A673 (cell line): Measurements from ENCODE around the gene FBLN2. TPM values are rescaled to one million over a fixed set of nuclear protein-coding genes. Genes with fewer than 3 reads are reported as not detected.

Experiments used
- BruUV-seq: library from RNA; stranded (reverse); fragments of 400-500 nt; replicated peaks from 2 replicates; lab custom pipeline; 2021; lab: Mats Ljungman, UMichigan
- CTCF ChIA-PET: fragments of 300-600 bp; sonication (Branson Sonifier 250); formaldehyde crosslinking; loops from one replicate; lab custom pipeline; 2022; ENCODE audit warnings: antibody characterized with exemption; lab: Charles Lee
- POLR2A ChIA-PET: fragments of 300-600 bp; sonication (Branson Sonifier 250); formaldehyde crosslinking; loops from one replicate; lab custom pipeline; 2022; ENCODE audit warnings: antibody characterized with exemption; ENCODE audit not compliant: low non-redundant PET; lab: Charles Lee
- DNase-seq: peaks from one replicate; pipeline ENCODE4 v3.0.0-alpha.2; 2015; ENCODE audit warnings: low spot score
- H3K27ac ChIP-seq: fragments of 200-600 bp; sonication (generic); 2 replicates; pipeline ENCODE4 v1.5.1; 2016; ENCODE audit warnings: mixed run types, low read depth, mild to moderate bottlenecking, mixed read lengths, antibody characterized with exemption, low read length; ENCODE audit not compliant: poor library complexity, severe bottlenecking
- H3K27me3 ChIP-seq: fragments of 200-600 bp; sonication (generic); replicated peaks from 2 replicates; pipeline ENCODE4 v1.6.1; 2017; ENCODE audit warnings: mixed run types, low read depth, mild to moderate bottlenecking, mixed read lengths, antibody characterized with exemption, low read length; ENCODE audit not compliant: insufficient read depth, poor library complexity
- H3K36me3 ChIP-seq: fragments of 200-600 bp; sonication (generic); 2 replicates; pipeline ENCODE4 v1.6.1; 2016; ENCODE audit warnings: mixed run types, mild to moderate bottlenecking, mixed read lengths, antibody characterized with exemption, low read length; ENCODE audit not compliant: insufficient read depth, poor library complexity, severe bottlenecking
- H3K4me1 ChIP-seq: fragments of 200-600 bp; sonication (generic); 2 replicates; pipeline ENCODE4 v1.6.1; 2017; ENCODE audit warnings: mixed run types, mild to moderate bottlenecking, mixed read lengths, antibody characterized with exemption, low read length; ENCODE audit not compliant: insufficient read depth, poor library complexity, severe bottlenecking
- H3K4me3 ChIP-seq: fragments of 200-600 bp; sonication (generic); 2 replicates; pipeline ENCODE4 v1.5.1; 2016; ENCODE audit warnings: low read depth, mixed run types, mild to moderate bottlenecking, mixed read lengths, low read length; ENCODE audit not compliant: poor library complexity, severe bottlenecking
- H3K9me3 ChIP-seq: fragments of 200-600 bp; sonication (generic); 2 replicates; pipeline ENCODE4 v1.6.1; 2016; ENCODE audit warnings: mixed run types, low read depth, mild to moderate bottlenecking, mixed read lengths, antibody characterized with exemption, low read length; ENCODE audit not compliant: poor library complexity, severe bottlenecking
- EZH2 ChIP-seq: fragments of 200-600 bp; sonication (generic); IDR thresholded peaks from 2 replicates; pipeline ENCODE4 v1.6.1; 2017; ENCODE audit warnings: borderline replicate concordance, low read depth, mild to moderate bottlenecking, mixed read lengths, antibody characterized with exemption, low read length; ENCODE audit not compliant: poor library complexity, severe bottlenecking
- intact Hi-C: fragments of 100-400 bp; cut with micrococcal nuclease; formaldehyde crosslinking; loops from one replicate; pipeline ENCODE4 v1.10.0; 2022; ENCODE audit not compliant: unreplicated experiment
- total RNA-seq: library from RNA; stranded (reverse); gene quantifications from 2 replicates; pipeline ENCODE4 v1.2.3, GENCODE V29; 2021
- TF ChIP-seq, protein P1 (sequence below): fragments of 300-800, 200-600 bp; sonication (generic); conservative IDR thresholded peaks from 2 replicates; pipeline ENCODE4 v1.5.1; 2017; ENCODE audit warnings: low read depth, mild to moderate bottlenecking, antibody characterized with exemption, low read length, moderate library complexity, mixed read lengths

The FBLN2 gene
- total RNA-seq, 1 experiment from 2014 or later = 0.71 TPM

DNA sequence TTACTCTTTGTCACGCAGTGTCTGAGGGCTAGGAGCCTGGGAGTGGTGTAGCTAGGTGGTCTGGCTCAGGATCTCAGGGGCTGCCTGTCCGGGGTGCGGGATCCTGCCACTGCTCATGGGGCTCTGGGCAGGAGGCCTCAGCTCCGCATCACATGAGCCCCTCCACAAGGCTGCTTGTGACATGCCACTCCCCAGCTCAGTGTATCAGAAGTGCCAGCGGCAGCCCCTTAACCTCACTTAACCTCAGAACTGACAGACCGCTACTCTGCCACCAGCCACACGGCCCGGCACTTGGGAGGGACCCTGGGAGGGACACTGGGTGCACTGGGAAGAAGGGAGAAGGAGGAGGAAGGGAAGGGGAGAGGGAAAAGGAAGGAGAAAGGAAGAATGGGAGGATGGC lies 87.9 kb downstream of the FBLN2 start:
- Histone ChIP-seq H3K4me3 (no peak overlapping the region), H3K27ac (no peak overlapping the region), H3K27me3 (peaks cover 7% of the 10 kb centered on the region), H3K9me3 (no peaks in the 10 kb centered on the region), H3K4me1 (no peaks in the 10 kb centered on the region), H3K36me3 (no peaks in the 10 kb centered on the region)
- intact Hi-C loops = no loop called here
- ChIA-PET POLR2A (no interaction called here), CTCF (no interaction called here)
- no TSS peak for BruUV-seq
- no peak for TF ChIP-seq EZH2
- TF ChIP-seq, protein P1, sequence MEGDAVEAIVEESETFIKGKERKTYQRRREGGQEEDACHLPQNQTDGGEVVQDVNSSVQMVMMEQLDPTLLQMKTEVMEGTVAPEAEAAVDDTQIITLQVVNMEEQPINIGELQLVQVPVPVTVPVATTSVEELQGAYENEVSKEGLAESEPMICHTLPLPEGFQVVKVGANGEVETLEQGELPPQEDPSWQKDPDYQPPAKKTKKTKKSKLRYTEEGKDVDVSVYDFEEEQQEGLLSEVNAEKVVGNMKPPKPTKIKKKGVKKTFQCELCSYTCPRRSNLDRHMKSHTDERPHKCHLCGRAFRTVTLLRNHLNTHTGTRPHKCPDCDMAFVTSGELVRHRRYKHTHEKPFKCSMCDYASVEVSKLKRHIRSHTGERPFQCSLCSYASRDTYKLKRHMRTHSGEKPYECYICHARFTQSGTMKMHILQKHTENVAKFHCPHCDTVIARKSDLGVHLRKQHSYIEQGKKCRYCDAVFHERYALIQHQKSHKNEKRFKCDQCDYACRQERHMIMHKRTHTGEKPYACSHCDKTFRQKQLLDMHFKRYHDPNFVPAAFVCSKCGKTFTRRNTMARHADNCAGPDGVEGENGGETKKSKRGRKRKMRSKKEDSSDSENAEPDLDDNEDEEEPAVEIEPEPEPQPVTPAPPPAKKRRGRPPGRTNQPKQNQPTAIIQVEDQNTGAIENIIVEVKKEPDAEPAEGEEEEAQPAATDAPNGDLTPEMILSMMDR = no peak
- no peak for DNase-seq

DNA sequence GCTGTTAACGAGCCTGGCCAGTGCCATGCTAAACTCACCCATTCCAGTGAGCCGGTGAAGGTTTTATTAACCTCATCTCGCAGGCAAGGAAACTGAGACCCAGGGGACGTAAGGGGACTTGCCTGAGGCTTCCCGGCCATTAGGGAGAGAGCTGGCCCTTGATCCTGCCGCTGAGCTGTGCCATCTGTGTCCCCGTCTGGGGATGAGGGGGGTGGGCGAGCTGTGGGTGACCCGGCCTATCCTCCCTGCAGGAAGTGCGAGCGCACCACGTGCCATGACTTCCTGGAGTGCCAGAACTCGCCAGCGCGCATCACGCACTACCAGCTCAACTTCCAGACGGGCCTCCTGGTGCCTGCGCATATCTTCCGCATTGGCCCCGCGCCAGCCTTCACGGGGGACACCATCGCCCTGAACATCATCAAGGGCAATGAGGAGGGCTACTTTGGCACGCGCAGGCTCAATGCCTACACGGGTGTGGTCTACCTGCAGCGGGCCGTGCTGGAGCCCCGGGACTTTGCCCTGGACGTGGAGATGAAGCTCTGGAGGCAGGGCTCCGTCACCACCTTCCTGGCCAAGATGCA lies 88.5 kb downstream of the FBLN2 start:
- BruUV-seq = no TSS peak
- Histone ChIP-seq H3K9me3 (no peaks in the 10 kb centered on the region), H3K36me3 (no peaks in the 10 kb centered on the region), H3K4me1 (no peaks in the 10 kb centered on the region), H3K27ac (no peak overlapping the region), H3K27me3 (peaks cover 7% of the 10 kb centered on the region), H3K4me3 (no peak overlapping the region)
- ChIA-PET POLR2A (no interaction called here), CTCF (no interaction called here)
- intact Hi-C loops = no loop called here
- DNase-seq = no peak
- TF ChIP-seq EZH2 = no peak
- TF ChIP-seq, protein P1 = no peak

DNA sequence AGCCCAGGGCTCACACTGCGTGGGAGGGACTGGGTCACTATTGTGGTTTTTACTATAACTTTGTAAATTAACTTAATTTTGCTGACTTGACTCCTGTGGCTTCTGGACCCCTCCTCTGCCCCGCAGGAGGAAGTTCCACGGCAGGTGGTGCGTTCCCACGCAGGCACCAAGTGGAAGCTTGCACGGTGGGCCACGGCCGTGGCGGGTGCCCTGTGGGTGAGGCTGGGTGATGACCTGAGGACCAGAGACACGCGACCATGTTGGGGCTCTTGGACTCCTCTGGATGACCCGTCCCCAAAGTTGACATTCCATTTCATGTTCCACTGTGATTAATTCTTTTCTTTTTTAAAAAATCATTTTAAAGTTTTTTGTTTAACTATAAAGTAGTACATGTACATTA lies 89.0 kb downstream of the FBLN2 start:
- DNase-seq = no peak
- Histone ChIP-seq H3K27ac (no peak overlapping the region), H3K9me3 (no peaks in the 10 kb centered on the region), H3K36me3 (no peaks in the 10 kb centered on the region), H3K4me3 (no peak overlapping the region), H3K27me3 (peaks cover 7% of the 10 kb centered on the region), H3K4me1 (no peaks in the 10 kb centered on the region)
- POLR2A ChIA-PET = no interaction called here
- BruUV-seq = no TSS peak
- TF ChIP-seq EZH2 = no peak
- TF ChIP-seq, protein P1 = no peak
- CTCF ChIA-PET = no interaction called here
- intact Hi-C loops = no loop called here
